Hepatocyte (in vitro differentiated cells): ENCODE data around the gene SEMA4C.

ENCODE experiments used
- EZH2 ChIP-seq: fragments of 200-600 bp; sonication (generic); IDR thresholded peaks from 2 replicates; pipeline ENCODE4 v1.6.1; 2016; ENCODE audit warnings: antibody characterized with exemption, mild to moderate bottlenecking, borderline replicate concordance
- TF ChIP-seq, protein P1 (sequence below): fragments of 200-600 bp; sonication (generic); IDR thresholded peaks from 2 replicates; pipeline ENCODE4 v1.5.1; 2016; ENCODE audit warnings: antibody characterized with exemption, mild to moderate bottlenecking; ENCODE audit not compliant: poor library complexity

GRCh38 chr2:96846825-96847224 lies 23.1 kb downstream of the SEMA4C start:
- TF ChIP-seq, protein P1, sequence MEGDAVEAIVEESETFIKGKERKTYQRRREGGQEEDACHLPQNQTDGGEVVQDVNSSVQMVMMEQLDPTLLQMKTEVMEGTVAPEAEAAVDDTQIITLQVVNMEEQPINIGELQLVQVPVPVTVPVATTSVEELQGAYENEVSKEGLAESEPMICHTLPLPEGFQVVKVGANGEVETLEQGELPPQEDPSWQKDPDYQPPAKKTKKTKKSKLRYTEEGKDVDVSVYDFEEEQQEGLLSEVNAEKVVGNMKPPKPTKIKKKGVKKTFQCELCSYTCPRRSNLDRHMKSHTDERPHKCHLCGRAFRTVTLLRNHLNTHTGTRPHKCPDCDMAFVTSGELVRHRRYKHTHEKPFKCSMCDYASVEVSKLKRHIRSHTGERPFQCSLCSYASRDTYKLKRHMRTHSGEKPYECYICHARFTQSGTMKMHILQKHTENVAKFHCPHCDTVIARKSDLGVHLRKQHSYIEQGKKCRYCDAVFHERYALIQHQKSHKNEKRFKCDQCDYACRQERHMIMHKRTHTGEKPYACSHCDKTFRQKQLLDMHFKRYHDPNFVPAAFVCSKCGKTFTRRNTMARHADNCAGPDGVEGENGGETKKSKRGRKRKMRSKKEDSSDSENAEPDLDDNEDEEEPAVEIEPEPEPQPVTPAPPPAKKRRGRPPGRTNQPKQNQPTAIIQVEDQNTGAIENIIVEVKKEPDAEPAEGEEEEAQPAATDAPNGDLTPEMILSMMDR, result no peak
- no peak for TF ChIP-seq EZH2
